HepG2 (cell line): ENCODE data around the gene CPNE1. TPM values are rescaled to one million over a fixed set of nuclear protein-coding genes. Genes with fewer than 3 reads are reported as not detected.

ENCODE experiments used
- E2F1 ChIP-seq: sonication (generic); formaldehyde crosslinking; IDR thresholded peaks from 2 replicates; pipeline ENCODE4 v1.5.0; 2020; ENCODE audit warnings: missing genetic modification reagents
- FOXP1 ChIP-seq, 2 experiments: fragments of 450-650 bp in 1 of 2; IDR thresholded peaks; 2 replicates each; pipeline ENCODE4 v1.6.1; 2017 to 2018; ENCODE audit warnings: antibody characterized with exemption in 1 of 2
- GRHL1 ChIP-seq: sonication (generic); formaldehyde crosslinking; conservative IDR thresholded peaks from 2 replicates; pipeline ENCODE4 v1.8.0; 2022; ENCODE audit warnings: missing genetic modification reagents
- HCFC1 ChIP-seq: fragments of 150-350 bp; IDR thresholded peaks from 2 replicates; pipeline ENCODE4 v1.6.1; 2014; ENCODE audit warnings: low read depth, low read length
- IKZF5 ChIP-seq: IDR thresholded peaks from 2 replicates; pipeline ENCODE4 v1.6.1; 2018; ENCODE audit warnings: missing genetic modification reagents, mild to moderate bottlenecking, missing compliant biosample characterization
- KMT2B ChIP-seq: IDR thresholded peaks from 2 replicates; pipeline ENCODE4 v1.6.1; 2016; ENCODE audit warnings: missing genetic modification reagents, missing compliant biosample characterization
- MEF2D ChIP-seq: sonication (generic); formaldehyde crosslinking; IDR thresholded peaks from 2 replicates; pipeline ENCODE4 v1.5.1; 2020; ENCODE audit warnings: mild to moderate bottlenecking, missing genetic modification reagents
- RAD21 ChIP-seq: fragments of 450-650 bp; formaldehyde crosslinking; IDR thresholded peaks from 2 replicates; pipeline ENCODE4 v1.5.0; 2020; ENCODE audit warnings: mild to moderate bottlenecking
- SRF ChIP-seq: IDR thresholded peaks from 2 replicates; pipeline ENCODE4 v1.6.1; 2011; ENCODE audit warnings: mild to moderate bottlenecking, low read depth, low read length, moderate library complexity
- SRY ChIP-seq: sonication (generic); formaldehyde crosslinking; IDR thresholded peaks from 2 replicates; pipeline ENCODE4 v1.8.0; 2022; ENCODE audit warnings: mild to moderate bottlenecking, missing genetic modification reagents
- TBL1XR1 ChIP-seq: fragments of 150-350 bp; IDR thresholded peaks from 2 replicates; pipeline ENCODE4 v1.6.1; 2014; ENCODE audit warnings: borderline replicate concordance, low read length; ENCODE audit not compliant: partially characterized antibody
- XBP1 ChIP-seq: sonication (generic); formaldehyde crosslinking; IDR thresholded peaks from 2 replicates; pipeline ENCODE4 v1.5.0; 2020; ENCODE audit warnings: missing genetic modification reagents
- ZBTB8A ChIP-seq: sonication (generic); formaldehyde crosslinking; IDR thresholded peaks from 2 replicates; pipeline ENCODE4 v1.4.0; 2020; ENCODE audit warnings: mild to moderate bottlenecking, low read depth, missing genetic modification reagents, borderline replicate concordance
- ZFP36L1 ChIP-seq: sonication (generic); formaldehyde crosslinking; IDR thresholded peaks from 2 replicates; pipeline ENCODE4 v1.8.0; 2022; ENCODE audit warnings: mild to moderate bottlenecking, missing genetic modification reagents, moderate library complexity
- ZFP36L2 ChIP-seq: sonication (generic); formaldehyde crosslinking; IDR thresholded peaks from 2 replicates; pipeline ENCODE4 v1.4.0; 2020; ENCODE audit warnings: missing genetic modification reagents
- ZNF121 ChIP-seq: sonication (generic); formaldehyde crosslinking; IDR thresholded peaks from 2 replicates; pipeline ENCODE4 v1.5.0; 2020; ENCODE audit warnings: mild to moderate bottlenecking, missing genetic modification reagents
- ZNF264 ChIP-seq: sonication (generic); formaldehyde crosslinking; IDR thresholded peaks from 2 replicates; pipeline ENCODE4 v1.4.0; 2020; ENCODE audit warnings: missing genetic modification reagents
- ZNF274 ChIP-seq: sonication (generic); formaldehyde crosslinking; IDR thresholded peaks from 2 replicates; pipeline ENCODE4 v1.5.1; 2020; ENCODE audit warnings: mild to moderate bottlenecking, missing genetic modification reagents
- ZNF276 ChIP-seq: sonication (generic); formaldehyde crosslinking; IDR thresholded peaks from 2 replicates; pipeline ENCODE4 v1.4.0; 2020; ENCODE audit warnings: mild to moderate bottlenecking, low read depth, missing genetic modification reagents
- ZSCAN5A ChIP-seq: sonication (generic); formaldehyde crosslinking; IDR thresholded peaks from 2 replicates; pipeline ENCODE4 v1.8.0; 2022; ENCODE audit warnings: mild to moderate bottlenecking, missing genetic modification reagents, borderline replicate concordance
- polyA plus RNA-seq, 8 experiments: library from polyadenylated mRNA; depleted of rRNA in 3 of 8; stranded (reverse) in 7 of 8; unstranded in 1 of 8; fragments of >200 nt; fragmentation: Illumina TruSeq in 4 of 8; extraction: Trizol in 4 of 8; gene quantifications; 2 replicates each; pipeline versions ENCODE4 v1.2.1 to v1.2.3, GENCODE V29; 2011 to 2016; ENCODE audit warnings: low read depth in 4 of 8, missing spikeins in 1 of 8, mixed read lengths in 1 of 8; ENCODE audit not compliant: insufficient read depth in 1 of 8
- total RNA-seq, 5 experiments: library from RNA; depleted of rRNA; stranded (reverse); fragments of >200 nt; fragmentation: Illumina TruSeq; extraction: Trizol; gene quantifications; 2 replicates each; pipeline ENCODE4 v1.2.3, GENCODE V29; 2016; ENCODE audit warnings: low read depth in 1 of 5

Gene CPNE1
- total and polyA plus RNA-seq, 2 of the 13 experiments (the other 11 are each of a cell fraction or from before 2014, with no cell fraction given): 408 to 431 TPM

- TF ChIP-seq TBL1XR1 (no peak), ZFP36L1 (CRISPR knock-in tag) (peak; percentile 100), RAD21 (CRISPR knock-in tag) (peak; percentile 77; the same call in 1 of the 2 replicates), HCFC1 (no peak; the same call in 1 of the 2 replicates), SRF (no peak), ZNF274 (CRISPR knock-in tag) (peak; percentile 100), ZBTB8A (CRISPR knock-in tag) (peak; percentile 78), E2F1 (CRISPR knock-in tag) (peak; percentile 94), GRHL1 (CRISPR knock-in tag) (no peak), ZFP36L2 (CRISPR knock-in tag) (peak; percentile 44; the same call in 1 of the 2 replicates), ZNF121 (CRISPR knock-in tag) (peak; percentile 82), SRY (peak; percentile 99), ZSCAN5A (CRISPR knock-in tag) (peak; percentile 88; the same call in 1 of the 2 replicates), ZNF264 (CRISPR knock-in tag) (peak; percentile 95), IKZF5 (CRISPR knock-in tag) (peak; percentile 92), FOXP1 (IDR thresholded peaks at IDR 0.05) (no peak), FOXP1 (CRISPR knock-in tag; IDR thresholded peaks at IDR 0.05) (no peak), ZNF276 (CRISPR knock-in tag) (0 out of 2 replicates have a peak, but pooled peaks have one; percentile 94), KMT2B (CRISPR knock-in tag) (peak; percentile 85; the same call in 1 of the 2 replicates), XBP1 (CRISPR knock-in tag) (peak; percentile 97), MEF2D (CRISPR knock-in tag) (peak; percentile 97)
Measured at GRCh38 chr20:35615667-35616464, 48.8 kb downstream of the CPNE1 start, which contains the start of gene SPAG4 (continued).
